Measurements from ENCODE around the gene ID4.

ID4 gene, protein sequence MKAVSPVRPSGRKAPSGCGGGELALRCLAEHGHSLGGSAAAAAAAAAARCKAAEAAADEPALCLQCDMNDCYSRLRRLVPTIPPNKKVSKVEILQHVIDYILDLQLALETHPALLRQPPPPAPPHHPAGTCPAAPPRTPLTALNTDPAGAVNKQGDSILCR

DNA sequence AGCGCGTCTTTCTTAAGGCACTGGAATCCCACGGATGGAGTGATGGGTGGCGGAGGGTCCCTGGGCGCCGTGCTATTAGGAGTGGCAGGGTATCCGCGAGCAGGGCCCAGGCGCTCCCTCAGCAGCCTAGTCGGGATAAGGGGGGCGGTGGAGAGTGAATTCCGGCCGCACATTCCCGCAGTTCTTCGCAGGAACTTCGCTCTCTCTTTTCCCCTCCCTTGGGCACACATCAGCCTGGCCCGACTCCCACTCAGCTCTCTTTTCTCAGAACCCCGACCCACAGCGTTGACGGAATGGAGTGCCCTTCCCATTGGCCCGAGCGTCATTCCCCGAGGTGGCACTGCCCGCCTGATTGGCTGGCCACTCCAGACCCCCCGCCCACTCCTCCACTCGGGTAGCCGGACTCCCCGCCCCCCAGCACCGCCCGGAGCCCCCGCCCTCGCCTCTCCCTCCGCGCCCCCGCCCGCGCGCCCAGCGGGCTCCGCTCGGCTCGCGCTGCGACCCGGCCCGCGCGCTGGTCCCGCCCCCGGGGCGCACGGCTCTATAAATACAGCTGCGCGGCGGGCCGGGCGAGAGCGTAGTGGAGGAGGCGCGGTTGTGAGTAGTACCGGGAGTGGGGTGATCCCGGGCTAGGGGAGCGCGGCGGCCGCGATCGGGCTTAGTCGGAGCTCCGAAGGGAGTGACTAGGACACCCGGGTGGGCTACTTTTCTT lies at the start of gene ID4:
ID4 (plus strand) TSS at position 572 of the 712 bp plus-strand sequence. CDS start 385 bp downstream, outside the sequence.
- peak; percentile 95 for DNase-seq

DNA sequence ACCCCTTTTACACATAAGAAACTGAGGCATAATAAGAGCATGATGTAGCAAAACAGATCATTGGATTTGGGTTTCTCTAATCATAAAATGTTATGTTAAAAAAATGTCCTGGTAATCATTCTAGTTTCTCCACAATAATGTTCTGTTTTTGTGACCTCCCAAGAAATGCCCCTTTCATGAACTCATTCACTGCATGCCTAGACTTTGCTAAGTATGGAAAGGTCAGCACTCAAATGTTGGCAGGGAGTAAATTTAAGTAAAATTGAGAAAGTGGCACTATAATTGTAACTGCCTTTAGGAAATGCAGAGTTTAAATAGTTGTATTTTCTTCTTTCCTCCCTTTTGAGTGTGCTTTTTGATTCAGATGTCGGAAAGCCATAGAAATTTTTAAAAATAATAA lies 48.5 kb upstream of the ID4 start:
- DNase-seq = no peak

DNA sequence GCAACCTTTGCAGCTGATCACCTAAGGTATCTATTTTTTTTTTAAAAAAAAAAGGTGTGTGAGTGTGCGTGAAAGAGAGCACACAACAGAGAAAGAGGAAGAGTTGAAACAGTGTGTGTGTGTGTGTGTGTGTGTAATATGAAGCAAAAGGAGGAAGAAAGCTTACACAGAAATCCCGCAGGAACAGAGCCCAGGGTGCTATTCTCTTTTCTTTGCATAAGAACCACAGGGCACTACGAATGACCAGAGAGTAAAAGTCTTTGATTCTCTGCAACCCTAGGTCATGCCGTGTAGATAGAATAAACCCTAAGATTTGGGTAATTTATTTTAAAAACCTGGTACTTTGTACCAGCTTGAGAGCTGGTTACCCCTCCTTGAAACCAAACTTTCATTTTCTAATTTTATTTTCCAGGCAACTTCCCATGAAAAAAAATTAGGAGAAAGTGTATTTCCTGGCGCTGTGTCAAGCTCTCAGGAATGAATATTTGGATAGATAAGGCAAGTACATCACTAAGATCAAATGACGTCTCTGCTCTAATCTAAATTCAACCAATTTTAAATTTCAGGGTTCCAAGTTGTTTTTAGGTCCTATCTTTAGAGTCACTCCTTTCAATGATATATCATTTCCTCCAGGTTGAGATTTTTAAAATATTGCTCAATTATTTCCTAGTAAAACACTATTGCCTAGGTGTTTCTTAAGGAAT lies 47.9 kb upstream of the ID4 start:
- no peak for DNase-seq

DNA sequence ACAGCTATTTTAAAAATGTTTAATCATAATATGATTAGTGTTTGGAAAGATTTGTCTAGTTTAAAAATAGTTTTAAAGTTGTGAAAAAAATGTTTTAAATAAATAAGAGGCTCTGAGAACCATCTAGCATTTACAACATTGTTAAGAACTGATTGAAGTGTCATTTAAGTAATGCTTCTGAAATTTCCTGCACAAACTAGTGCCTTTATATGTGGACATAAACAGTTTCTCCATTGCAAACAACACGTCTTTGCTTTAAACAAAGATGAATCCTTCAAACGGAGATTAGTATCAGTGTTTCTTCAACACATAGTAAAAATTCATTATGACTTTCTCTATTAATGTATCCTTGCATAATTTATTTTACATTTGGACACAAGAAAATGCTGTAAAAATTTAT lies 45.9 kb upstream of the ID4 start:
- DNase-seq = no peak

DNA sequence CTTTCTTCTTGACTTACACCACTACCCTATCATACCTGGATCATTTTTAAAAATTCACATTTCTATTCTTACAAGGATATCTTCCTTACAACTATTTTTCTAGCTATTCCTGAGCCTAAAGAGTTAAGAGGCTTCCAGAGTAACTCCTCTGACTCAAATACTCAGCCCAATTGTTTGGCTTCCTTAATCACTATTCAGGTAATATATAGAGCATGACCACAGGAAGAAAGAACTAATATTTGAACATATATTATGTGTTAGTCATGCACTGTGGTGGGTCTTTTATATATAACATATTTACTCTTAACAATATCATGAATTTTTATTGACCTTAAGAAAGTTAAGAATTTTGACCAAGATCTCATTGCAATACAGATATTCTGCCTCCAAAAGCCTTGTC lies 42.0 kb upstream of the ID4 start:
- DNase-seq = no peak

DNA sequence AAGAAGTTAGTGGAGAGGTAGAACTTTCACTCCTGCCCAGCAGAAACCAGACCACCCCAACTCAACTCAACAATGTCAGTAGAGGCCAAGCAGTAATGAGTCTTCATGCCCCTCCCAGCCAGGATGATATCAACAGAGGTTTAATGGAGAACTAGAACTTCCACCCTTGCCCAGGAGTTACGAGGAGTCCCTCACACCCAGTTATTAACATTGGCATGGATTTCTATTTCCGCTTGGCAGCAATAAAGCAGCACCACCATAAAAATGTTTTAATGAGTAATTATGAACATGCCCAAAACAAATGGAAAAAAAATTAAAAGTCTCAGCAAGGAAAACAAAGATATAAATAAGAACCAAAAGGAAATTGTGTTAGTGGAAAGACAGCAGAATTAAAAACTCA lies 40.7 kb upstream of the ID4 start:
- DNase-seq = no peak

DNA sequence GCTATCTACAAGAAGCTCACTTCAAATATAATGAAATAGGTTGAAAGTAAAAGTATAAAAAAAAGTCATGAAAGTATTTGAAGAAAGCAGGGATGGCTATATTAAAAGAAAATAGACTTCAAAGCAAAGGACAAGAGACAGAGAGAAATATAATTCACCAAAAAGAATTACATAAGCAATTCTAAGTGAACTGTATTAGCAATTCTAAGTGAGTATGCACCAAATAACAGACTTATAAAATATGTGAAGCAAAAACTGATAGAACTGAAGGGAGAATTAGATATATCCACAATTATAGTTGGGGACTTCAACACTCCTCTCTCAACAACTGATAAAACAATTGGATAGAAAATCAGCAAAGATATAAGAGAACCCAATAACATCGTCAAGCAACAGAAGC lies 38.8 kb upstream of the ID4 start:
- no peak for DNase-seq

DNA sequence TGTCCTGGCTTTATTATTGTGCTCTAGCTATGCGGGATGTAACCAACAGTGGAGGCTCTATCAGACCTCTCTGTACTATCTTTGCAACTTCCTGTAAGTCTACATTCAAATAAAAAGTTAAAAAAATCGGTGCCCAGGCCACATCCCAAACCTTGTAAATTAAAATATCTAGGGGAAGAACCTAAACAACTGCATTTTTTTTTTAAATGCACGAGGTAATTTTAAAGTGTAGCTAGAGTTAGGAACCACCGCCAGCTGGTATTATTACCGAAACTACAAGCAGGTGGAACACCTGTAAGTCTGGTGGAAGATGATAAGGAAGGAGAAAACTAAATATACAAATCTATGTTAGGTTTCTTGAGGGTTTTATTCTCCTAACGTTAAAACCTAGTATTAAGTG lies 34.5 kb upstream of the ID4 start:
- no peak for DNase-seq

DNA sequence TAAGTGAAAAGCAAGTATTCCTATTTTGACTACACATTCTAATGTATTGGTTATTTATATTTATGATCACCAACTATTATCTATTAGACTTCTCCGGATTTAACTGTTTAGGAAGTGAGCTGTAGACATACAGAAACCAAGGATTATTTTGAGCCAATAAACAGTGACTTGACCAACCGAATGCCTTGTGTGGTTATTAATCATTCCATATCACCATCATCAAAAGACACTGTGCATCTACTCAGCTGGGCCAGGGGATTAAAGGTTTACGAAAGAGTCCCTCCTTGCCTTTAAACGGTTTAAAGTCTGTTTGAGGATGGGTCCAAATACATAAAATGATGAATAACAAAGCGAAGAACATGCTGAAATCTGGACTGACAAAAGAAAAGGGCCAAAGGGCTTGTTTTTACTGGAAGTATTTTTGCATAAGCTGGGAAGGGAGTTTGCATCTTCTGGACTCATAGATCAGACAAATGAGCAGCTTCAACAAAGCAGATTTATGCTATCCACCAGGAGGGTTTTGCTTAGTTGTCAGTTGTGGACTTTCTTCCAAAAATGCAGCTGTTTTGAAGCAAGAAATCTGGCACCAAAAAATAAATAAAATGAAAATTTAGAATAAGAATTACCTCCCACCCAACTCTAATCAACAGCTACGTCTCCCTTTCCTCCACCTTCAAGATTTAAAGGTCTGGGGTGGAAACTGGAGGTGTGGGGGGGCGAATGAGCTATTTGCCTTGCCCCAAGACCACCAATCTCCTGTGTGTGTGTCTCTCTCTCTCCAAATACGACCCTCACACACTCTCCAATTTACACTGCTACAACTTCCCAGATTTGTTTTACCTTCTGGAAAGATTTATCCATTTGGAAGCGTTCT lies 33.6 kb upstream of the ID4 start:
- DNase-seq = no peak

DNA sequence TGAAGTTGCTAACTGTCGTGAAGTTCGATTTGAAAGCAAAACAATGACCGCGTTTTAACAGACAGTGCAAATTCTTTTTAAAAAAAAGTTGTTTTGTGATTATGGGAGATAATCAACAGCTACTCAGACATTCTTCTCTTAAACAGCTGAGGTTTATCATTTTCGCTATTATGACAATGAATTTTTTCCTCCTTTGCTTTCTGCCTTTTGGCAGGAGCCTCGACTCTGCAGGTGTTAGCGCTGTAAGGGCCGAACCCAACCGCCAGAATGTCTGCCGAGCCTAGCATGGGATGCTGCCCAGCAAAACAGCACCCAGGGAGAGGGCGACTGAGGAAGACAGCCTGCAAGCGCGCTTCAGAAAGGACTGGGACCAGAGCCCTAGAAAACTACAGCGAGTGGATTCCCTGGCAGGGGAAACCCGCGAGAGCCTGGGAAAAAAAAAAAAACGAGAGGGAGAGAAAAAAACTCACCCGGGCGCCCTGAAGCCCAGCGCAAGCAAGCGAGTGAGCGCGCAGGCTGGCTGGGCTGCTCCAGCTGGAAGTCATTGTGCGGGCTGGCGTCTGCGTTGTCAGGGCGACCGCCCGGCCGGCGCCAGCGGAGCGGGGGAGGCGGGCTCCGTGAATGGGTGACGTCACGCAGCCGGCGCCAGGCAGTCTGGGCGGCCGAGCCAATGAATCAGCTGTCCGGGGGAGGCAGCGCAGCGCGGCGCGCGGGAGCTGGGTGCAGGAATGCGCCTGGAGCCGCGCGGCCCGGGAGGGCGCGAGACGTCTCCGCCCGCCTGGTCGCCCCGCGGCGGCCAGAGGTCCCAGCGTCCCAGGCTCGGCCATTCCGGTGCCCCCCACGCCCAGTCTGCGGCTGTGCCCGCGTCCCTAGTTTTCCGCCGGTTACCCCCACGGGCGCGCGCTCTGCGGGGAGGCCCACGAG lies 32.7 kb upstream of the ID4 start:
- peak; percentile 95 for DNase-seq

DNA sequence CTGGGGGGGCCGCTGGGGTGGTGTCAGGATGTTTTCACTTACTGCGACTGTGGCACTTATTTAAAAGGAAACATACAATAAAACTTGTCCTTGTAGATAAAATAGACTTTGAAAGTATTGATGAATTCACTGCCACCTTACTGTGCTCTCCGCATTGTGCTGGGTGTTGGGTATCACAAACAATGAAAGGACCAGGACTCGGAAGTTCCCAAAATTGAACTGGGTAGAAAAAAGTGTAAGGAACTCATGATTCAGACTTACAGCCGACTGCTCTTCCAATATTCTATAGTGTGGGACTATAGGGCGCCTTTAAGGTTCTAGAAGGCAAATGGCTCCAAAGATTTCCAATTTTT lies 32.1 kb upstream of the ID4 start:
- DNase-seq = no peak

DNA sequence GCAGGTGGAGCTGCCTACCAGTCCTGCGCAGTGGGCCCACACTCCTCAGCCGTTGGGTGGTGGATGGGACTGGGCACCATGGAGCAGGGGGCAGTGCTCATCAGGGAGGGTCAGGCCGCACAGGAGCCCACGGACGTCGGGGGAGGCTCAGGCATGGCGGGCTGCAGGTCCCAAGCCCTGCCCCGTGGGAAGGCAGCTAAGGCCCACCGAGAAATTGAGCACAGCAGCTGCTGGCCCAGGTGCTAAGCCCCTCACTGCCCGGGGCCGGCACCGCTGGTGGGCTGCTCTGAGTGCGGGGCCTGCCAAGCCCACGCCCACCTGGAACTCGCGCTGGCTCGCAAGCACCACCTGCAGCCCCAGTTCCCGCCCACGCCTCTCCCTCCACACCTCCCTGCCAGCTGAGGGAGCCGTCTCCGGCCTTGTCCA lies 30.2 kb upstream of the ID4 start:
- no peak for DNase-seq

DNA sequence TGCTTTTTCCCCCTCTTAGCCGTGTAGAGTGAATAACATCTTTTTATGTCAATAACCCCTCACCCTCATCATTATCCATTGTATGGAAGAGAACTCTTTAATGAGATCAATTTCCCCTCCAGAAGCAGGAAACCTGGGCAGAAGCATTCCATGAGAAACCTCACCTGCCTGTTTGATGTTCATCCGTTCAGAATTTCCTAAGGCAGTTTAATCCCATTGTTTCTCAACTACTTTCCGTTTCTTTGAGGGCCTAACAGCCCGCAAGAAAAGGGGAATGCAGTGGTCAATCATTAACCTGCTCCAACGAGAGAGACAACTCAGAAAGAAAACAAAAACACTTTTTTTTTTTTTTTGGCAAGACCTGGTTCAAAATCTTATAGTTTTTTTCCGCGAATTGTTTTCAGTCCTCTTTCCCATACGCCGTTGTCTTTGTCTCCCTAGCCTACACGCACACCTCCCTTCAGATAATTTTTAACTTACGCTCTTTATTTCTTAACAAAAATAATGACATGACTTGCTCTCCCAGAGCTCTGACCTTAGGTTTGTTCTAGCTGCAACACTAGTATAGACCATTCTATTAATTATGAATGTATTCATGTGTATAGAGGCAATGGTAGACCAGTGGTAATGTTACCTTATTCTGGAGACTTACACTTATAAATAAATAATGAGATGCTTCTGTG lies 25.6 kb upstream of the ID4 start:
- no peak for DNase-seq

DNA sequence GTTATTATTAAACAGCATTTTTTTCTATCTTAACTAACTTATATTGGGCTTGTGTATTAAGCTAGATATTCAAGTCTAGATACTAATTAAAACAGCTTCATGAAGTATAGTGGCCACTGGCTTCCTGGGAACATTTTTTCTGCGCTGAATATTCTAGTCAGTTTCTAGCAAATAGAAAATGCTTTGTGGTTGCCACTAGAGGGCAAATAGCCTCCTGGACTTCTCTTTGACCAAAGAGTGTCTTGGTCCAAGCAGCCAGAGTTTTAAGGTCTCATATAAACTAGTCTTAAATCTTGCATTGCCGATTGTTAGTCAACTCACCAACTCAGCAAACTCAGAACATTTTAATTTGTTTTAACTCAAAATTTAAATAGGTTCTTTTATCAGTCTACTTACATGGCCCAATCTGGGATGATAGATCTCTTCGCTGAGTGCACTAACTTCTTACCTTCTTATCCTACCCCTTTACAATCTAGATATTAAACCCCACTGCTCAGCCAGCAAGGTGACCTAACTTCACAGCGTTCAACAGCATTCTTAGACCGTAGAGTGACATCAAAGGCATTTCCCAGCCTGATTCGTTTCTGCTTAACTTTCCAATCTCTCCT lies 24.6 kb upstream of the ID4 start:
- no peak for DNase-seq

DNA sequence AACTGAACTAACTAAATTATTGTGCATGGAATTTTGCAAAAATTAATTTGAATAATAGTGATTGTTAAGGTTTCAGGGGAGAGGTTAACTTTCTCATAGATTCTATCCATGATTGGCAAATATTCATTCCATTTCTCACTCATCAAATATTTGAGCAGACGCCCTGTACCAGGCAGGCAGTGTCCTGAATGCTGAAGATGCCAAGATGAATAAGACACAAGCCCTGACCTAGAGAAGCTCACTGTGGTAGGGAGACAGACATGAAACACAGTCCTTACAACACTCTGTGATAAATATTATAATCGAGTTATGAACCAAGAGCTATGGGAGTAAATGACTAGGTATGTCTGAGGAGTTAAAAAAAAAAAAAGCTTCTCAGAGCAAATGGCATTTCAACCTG lies 18.4 kb upstream of the ID4 start:
- no peak for DNase-seq

DNA sequence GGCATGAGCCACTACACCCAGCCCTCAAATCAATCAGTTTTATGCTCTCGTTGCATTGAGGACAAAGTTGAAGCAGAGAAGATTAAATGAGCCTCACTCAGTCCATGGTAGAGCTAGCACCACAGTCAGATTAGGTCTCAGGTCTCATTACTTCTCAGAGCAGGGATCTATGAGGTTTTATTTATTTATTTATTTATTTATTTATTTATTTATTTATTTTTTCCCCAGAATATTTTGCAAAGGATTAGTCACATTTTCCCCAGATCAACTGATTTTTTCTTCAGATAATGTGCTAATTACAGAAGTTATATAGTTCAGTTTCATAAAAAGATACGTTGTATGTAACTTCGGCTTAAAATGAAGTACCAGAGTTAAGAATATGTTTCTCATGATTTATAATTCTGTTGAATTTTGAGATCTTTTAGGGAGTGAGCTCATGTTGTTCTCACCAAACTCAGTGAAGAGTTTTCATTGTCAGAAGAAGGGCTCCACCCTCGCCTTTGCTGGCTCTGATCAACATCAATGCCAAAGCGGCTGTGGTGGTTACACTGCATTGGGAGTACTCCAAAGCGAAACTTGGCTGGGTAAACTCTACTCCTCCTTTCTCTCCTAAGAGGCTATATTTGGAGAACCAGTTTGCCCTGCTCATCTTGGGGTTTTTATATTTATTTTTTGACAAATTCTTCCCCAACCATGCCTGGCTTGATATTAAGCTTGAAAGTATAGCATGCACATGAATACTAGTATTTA lies 12.9 kb upstream of the ID4 start:
- DNase-seq = no peak

DNA sequence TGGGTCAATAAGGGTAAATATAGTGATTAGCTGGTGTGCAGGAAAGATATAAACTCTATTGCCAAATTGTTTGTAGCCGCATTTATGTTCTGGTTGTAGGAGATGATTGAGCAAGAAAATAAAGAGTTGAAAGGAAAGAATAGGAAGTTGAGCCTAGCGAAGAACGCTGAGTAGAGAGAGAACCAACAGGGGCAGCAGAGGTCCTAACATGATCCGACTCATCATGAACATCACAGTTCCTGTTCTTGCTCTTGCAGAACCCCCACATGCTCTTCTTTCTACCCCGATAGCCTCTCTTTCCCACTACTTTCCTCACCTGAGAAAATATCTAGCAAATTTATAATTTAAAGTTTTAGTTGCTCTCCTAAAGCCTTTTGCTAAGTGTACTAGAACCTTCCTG lies 9.9 kb upstream of the ID4 start:
- DNase-seq = no peak

DNA sequence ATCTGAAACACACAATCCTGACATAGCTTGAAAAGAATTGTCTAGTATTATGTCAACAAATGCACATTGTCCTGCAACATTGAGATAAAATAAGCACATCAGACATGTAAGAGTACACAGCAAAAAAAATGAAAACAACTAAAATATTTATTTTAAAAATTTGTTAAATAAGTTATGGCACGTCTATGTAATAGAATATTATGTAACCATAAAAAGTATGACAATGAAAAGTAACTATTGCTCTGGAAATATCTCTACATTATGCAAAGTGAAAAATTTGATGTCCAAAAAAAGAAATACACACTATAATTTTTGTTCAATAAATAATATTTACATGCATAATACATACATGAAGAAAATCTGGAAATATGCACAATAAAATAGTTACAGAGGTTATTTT lies 9.3 kb upstream of the ID4 start:
- no peak for DNase-seq

DNA sequence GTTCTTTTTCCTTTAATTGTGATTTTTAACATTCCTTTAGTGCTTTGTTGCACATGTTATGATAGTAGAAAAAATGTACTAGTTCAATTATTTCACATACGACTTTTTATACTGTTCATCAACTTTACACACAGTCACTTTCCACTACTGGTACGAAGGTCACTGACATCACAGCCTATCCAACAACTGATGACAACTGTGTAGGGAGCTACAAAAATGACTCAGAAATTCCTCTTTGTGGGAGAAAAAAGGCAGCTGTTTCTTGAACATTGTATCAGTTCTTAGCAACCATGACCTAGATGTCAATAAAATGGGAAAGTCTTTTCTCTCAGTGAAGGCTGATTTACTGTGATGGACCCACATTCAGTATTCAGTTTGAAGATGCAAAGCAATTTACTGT lies 7.0 kb upstream of the ID4 start:
- no peak for DNase-seq

DNA sequence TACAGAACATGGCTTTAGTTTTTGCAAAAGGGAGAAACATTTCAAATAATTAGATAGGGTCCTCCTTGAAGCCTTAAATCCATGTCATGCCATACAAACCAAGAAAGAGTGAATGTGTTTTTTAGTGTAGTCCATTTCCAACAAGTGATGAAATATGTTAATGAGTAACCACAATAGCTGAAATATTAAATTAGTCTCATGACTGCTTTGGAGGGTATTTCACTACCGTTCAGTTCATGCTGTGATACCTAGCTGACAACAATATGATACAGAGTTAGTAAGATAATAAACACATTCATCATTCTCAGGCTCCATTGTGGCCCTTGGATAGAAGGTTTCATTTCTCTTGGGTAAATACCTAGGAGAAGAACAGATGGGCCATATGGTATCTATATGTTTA lies 5.8 kb upstream of the ID4 start:
- no peak for DNase-seq

DNA sequence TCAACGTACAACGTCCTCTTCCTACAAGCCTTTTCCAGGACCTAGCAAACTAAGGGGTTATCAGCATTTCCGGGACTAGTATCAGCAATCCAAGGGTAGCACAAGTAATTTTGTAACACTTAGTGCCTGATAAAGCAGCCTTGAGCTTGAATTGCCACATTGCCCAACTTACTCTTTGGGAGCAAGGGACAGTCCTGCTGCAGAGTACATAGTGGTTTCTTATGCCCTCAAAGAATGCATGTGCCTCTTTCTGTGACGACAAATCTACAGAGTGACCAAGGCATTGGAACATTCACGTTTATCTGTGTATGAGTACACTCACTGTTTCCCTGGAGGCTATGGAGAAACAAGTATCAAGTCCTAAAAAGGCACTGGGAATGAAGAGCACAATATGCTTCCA lies 3.2 kb upstream of the ID4 start:
- DNase-seq = no peak
